H1 (cell line): ENCODE results near the gene SH3RF3.
A peak's percentile ranks its signal among the peaks of the same experiment; 100 is the strongest.

Experiments used
- CHD1 ChIP-seq: IDR thresholded peaks from 2 replicates; pipeline ENCODE4 v1.6.1; 2012; ENCODE audit warnings: low read depth, low read length, improper control_type of control experiment
- CTCF ChIP-seq, 3 experiments: IDR thresholded peaks; 1 replicate in 2 of 3; 2 replicates in 1 of 3; pipeline versions ENCODE4 v1.5.1 to v1.6.1; 2011; ENCODE audit warnings: low read length in 3 of 3, mild to moderate bottlenecking in 3 of 3, inconsistent platforms in 2 of 3, low read depth in 1 of 3, moderate library complexity in 1 of 3; ENCODE audit not compliant: insufficient read depth in 1 of 3; ENCODE audit errors: control extremely low read depth in 1 of 3
- KDM1A ChIP-seq: fragments of 200-600, 300-600 bp; sonication (generic); IDR thresholded peaks from 2 replicates; pipeline ENCODE4 v1.7.1; 2016; ENCODE audit warnings: mild to moderate bottlenecking, low read length, borderline replicate concordance
- POLR2A ChIP-seq, 2 experiments: IDR thresholded peaks; 1 replicate in 1 of 2; 2 replicates in 1 of 2; pipeline ENCODE4 v1.6.1; 2011; ENCODE audit warnings: low read depth in 2 of 2, low read length in 2 of 2, mild to moderate bottlenecking in 2 of 2; ENCODE audit errors: control extremely low read depth in 1 of 2
- SIN3A ChIP-seq, 2 experiments: IDR thresholded peaks in 1 of 2; conservative IDR thresholded peaks in 1 of 2; 2 replicates each; pipeline ENCODE4 v1.6.1; 2011 to 2012; ENCODE audit warnings: low read length in 2 of 2, improper control_type of control experiment in 1 of 2, low read depth in 1 of 2, mild to moderate bottlenecking in 1 of 2
- SRF ChIP-seq: IDR thresholded peaks from 2 replicates; pipeline ENCODE4 v1.6.1; 2011; ENCODE audit warnings: mild to moderate bottlenecking, low read depth, low read length, moderate library complexity
- TEAD4 ChIP-seq: IDR thresholded peaks from 2 replicates; pipeline ENCODE4 v1.6.1; 2012; ENCODE audit warnings: low read depth, low read length, inconsistent platforms, mixed read lengths

- no peak for TF ChIP-seq SRF
- no peak for TF ChIP-seq TEAD4
- TF ChIP-seq CTCF (IDR thresholded peaks at IDR 0.05; ENCODE audit: control extremely low read depth in 1 of 3, insufficient read depth in 1 of 3, low read depth in 1 of 3, low read length in 3 of 3) = peak in 1 of 3 experiments; percentile 3; a peak in 1 of 4 replicates
- no peak for TF ChIP-seq SIN3A (conservative IDR thresholded peaks at IDR 0.05 in 1 of 2, IDR thresholded peaks at IDR 0.05 in 1 of 2; ENCODE audit: low read depth in 1 of 2, low read length in 2 of 2)
- no peak for TF ChIP-seq POLR2A (IDR thresholded peaks at IDR 0.05; ENCODE audit: control extremely low read depth in 1 of 2, low read depth in 2 of 2, low read length in 2 of 2)
- TF ChIP-seq KDM1A = no peak
- no peak for TF ChIP-seq CHD1
Measured at GRCh38 chr2:109102588-109103233, 26.3 kb upstream of the SH3RF3 start.
